H1 (cell line): ENCODE measurements around the gene CCDC197. TPM values are rescaled to one million over a fixed set of nuclear protein-coding genes. Genes with fewer than 3 reads are reported as not detected.

Experiments
- CTCF ChIA-PET: fragments of 300-600 bp; sonication (Branson Sonifier 250); formaldehyde crosslinking; loops from one replicate; lab custom pipeline; 2021; ENCODE audit not compliant: partially characterized antibody; lab: Charles Lee
- POLR2A ChIA-PET: fragments of 300-600 bp; sonication (Branson Sonifier 250); formaldehyde crosslinking; loops from one replicate; lab custom pipeline; 2021; ENCODE audit warnings: inconsistent platforms; ENCODE audit not compliant: partially characterized antibody; lab: Charles Lee
- DNase-seq, 2 experiments: peaks; one replicate each; pipeline versions ENCODE4 v3.0.0 to v3.0.0-alpha.2; 2010 to 2022; ENCODE audit warnings: low spot score in 2 of 2, low read depth in 1 of 2, mixed read lengths in 1 of 2
- FAIRE-seq: peaks from 2 replicates; lab custom pipeline; 2011; peaks lifted over from hg19 to GRCh38; lab: Jason Lieb, UNC
- H2AFZ ChIP-seq: 2 replicates; pipeline ENCODE4 v1.8.1; 2012; ENCODE audit warnings: low read length, inconsistent platforms
- H2AK5ac ChIP-seq: 2 replicates; pipeline ENCODE4 v1.6.1; 2013; ENCODE audit warnings: low read depth, low read length
- H2BK120ac ChIP-seq: replicated peaks from 2 replicates; pipeline ENCODE3; 2013; ENCODE audit warnings: low read depth, low read length, inconsistent platforms
- H2BK12ac ChIP-seq: 2 replicates; pipeline ENCODE4 v1.6.1; 2013; ENCODE audit warnings: low read depth, low read length
- H2BK15ac ChIP-seq: 2 replicates; pipeline ENCODE4 v1.6.1; 2013; ENCODE audit warnings: low read length
- H2BK20ac ChIP-seq: 2 replicates; pipeline ENCODE4 v1.6.1; 2013; ENCODE audit warnings: low read length
- H2BK5ac ChIP-seq: 2 replicates; pipeline ENCODE4 v1.6.1; 2013; ENCODE audit warnings: low read depth, low read length
- H3K14ac ChIP-seq: 2 replicates; pipeline ENCODE4 v1.6.1; 2013; ENCODE audit warnings: inconsistent platforms; ENCODE audit not compliant: insufficient read length
- H3K18ac ChIP-seq: 2 replicates; pipeline ENCODE4 v1.6.1; 2013; ENCODE audit warnings: low read length; ENCODE audit errors: extremely low read depth
- H3K23ac ChIP-seq: 2 replicates; pipeline ENCODE4 v1.6.1; 2013; ENCODE audit warnings: inconsistent platforms; ENCODE audit not compliant: insufficient read length
- H3K23me2 ChIP-seq: 2 replicates; pipeline ENCODE4 v1.6.1; 2013; ENCODE audit warnings: low read depth, low read length
- H3K27ac ChIP-seq: 2 replicates; pipeline ENCODE4 v1.6.1; 2011; ENCODE audit warnings: low read depth, low read length, inconsistent platforms
- H3K27me3 ChIP-seq, 4 experiments: replicated peaks in 1 of 4; 1 replicate in 1 of 4; 2 replicates in 3 of 4; pipeline versions ENCODE4 v1.6.1 to v1.8.1; 2011 to 2013; ENCODE audit warnings: low read length in 3 of 4, mild to moderate bottlenecking in 3 of 4, inconsistent platforms in 2 of 4, mixed read lengths in 2 of 4, moderate library complexity in 1 of 4; ENCODE audit not compliant: control insufficient read depth in 3 of 4, insufficient read depth in 3 of 4; ENCODE audit errors: extremely low read depth in 1 of 4
- H3K36me3 ChIP-seq, 4 experiments: 2 replicates each; pipeline versions ENCODE4 v1.6.1 to v1.8.1; 2011 to 2013; ENCODE audit warnings: mild to moderate bottlenecking in 4 of 4, low read length in 3 of 4, moderate library complexity in 2 of 4, control low read depth in 1 of 4, inconsistent platforms in 1 of 4; ENCODE audit not compliant: insufficient read depth in 4 of 4, control insufficient read depth in 2 of 4
- H3K4ac ChIP-seq: replicated peaks from 2 replicates; pipeline ENCODE3; 2013; ENCODE audit warnings: low read length, low read depth, mixed read lengths, inconsistent platforms; ENCODE audit not compliant: insufficient read length
- H3K4me1 ChIP-seq, 4 experiments: replicated peaks in 1 of 4; 1 replicate in 1 of 4; 2 replicates in 3 of 4; pipeline versions ENCODE4 v1.6.1 to v1.8.1; 2011 to 2013; ENCODE audit warnings: low read length in 3 of 4, inconsistent platforms in 2 of 4, mixed read lengths in 1 of 4; ENCODE audit not compliant: insufficient read depth in 4 of 4, control insufficient read depth in 3 of 4
- H3K4me2 ChIP-seq, 2 experiments: 2 replicates each; pipeline versions ENCODE4 v1.6.1 to v1.8.1; 2011 to 2013; ENCODE audit warnings: low read depth in 2 of 2, low read length in 2 of 2, control low read depth in 1 of 2, inconsistent platforms in 1 of 2, mild to moderate bottlenecking in 1 of 2; ENCODE audit not compliant: insufficient read depth in 1 of 2
- H3K4me3 ChIP-seq, 4 experiments: fragments of 200-600, 300-600 bp in 1 of 4; sonication (generic), shearing (Covaris generic), sonication (Bioruptor Twin) in 1 of 4; 2 replicates each; pipeline versions ENCODE4 v1.5.1 to v1.8.1; 2011 to 2016; ENCODE audit warnings: low read length in 4 of 4, low read depth in 3 of 4, control low read depth in 2 of 4, inconsistent platforms in 2 of 4, mild to moderate bottlenecking in 2 of 4, mixed read lengths in 1 of 4, moderate library complexity in 1 of 4; ENCODE audit not compliant: insufficient read depth in 2 of 4; ENCODE audit errors: extremely low read depth in 1 of 4
- H3K56ac ChIP-seq: replicated peaks from 2 replicates; pipeline ENCODE3; 2013; ENCODE audit warnings: low read depth, mild to moderate bottlenecking, mixed read lengths, low read length, inconsistent platforms; ENCODE audit not compliant: insufficient read length
- H3K79me1 ChIP-seq: 2 replicates; pipeline ENCODE4 v1.6.1; 2013; ENCODE audit warnings: low read depth, low read length, control low read depth
- H3K79me2 ChIP-seq, 2 experiments: 2 replicates each; pipeline versions ENCODE4 v1.6.1 to v1.8.1; 2012 to 2013; ENCODE audit warnings: low read length in 2 of 2, mild to moderate bottlenecking in 2 of 2, inconsistent platforms in 1 of 2; ENCODE audit not compliant: insufficient read depth in 2 of 2, control insufficient read depth in 1 of 2
- H3K9ac ChIP-seq, 4 experiments: replicated peaks in 1 of 4; 1 replicate in 1 of 4; 2 replicates in 3 of 4; pipeline versions ENCODE4 v1.6.1 to v1.8.1; 2011 to 2013; ENCODE audit warnings: low read depth in 3 of 4, low read length in 3 of 4, control low read depth in 2 of 4, mild to moderate bottlenecking in 2 of 4, moderate library complexity in 2 of 4, inconsistent platforms in 1 of 4; ENCODE audit errors: extremely low read depth in 1 of 4
- H3K9me3 ChIP-seq, 2 experiments: 2 replicates each; pipeline versions ENCODE4 v1.6.1 to v1.8.1; 2012 to 2013; ENCODE audit warnings: mild to moderate bottlenecking in 2 of 2, moderate library complexity in 2 of 2, control low read depth in 1 of 2, inconsistent platforms in 1 of 2, low read depth in 1 of 2, low read length in 1 of 2, mixed read lengths in 1 of 2; ENCODE audit not compliant: insufficient read depth in 2 of 2
- H4K20me1 ChIP-seq, 2 experiments: replicated peaks in 1 of 2; 2 replicates each; pipeline versions ENCODE3 to v1.8.1; 2011 to 2013; ENCODE audit warnings: inconsistent platforms in 2 of 2, low read length in 2 of 2, mild to moderate bottlenecking in 1 of 2; ENCODE audit not compliant: insufficient read depth in 2 of 2, control insufficient read depth in 1 of 2
- H4K5ac ChIP-seq: 2 replicates; pipeline ENCODE4 v1.6.1; 2013; ENCODE audit warnings: low read length, low read depth, mixed read lengths, inconsistent platforms; ENCODE audit not compliant: insufficient read length
- H4K8ac ChIP-seq: 2 replicates; pipeline ENCODE4 v1.8.0; 2013; ENCODE audit warnings: mild to moderate bottlenecking, moderate library complexity, low read length, inconsistent platforms; ENCODE audit not compliant: insufficient read depth; ENCODE audit errors: extremely low read depth
- H4K91ac ChIP-seq: replicated peaks from 2 replicates; pipeline ENCODE3; 2013; ENCODE audit warnings: low read length, mixed read lengths, inconsistent platforms; ENCODE audit not compliant: insufficient read length
- ASH2L ChIP-seq: fragments of 200-600, 300-600 bp; sonication (generic); IDR thresholded peaks from one replicate; pipeline ENCODE4 v1.7.1; 2017; ENCODE audit warnings: low read length
- CHD1 ChIP-seq: IDR thresholded peaks from 2 replicates; pipeline ENCODE4 v1.6.1; 2012; ENCODE audit warnings: low read depth, low read length, improper control_type of control experiment
- EP300 ChIP-seq, 2 experiments: IDR thresholded peaks; 1 replicate in 1 of 2; 2 replicates in 1 of 2; pipeline ENCODE4 v1.6.1; 2011 to 2012; ENCODE audit warnings: low read depth in 2 of 2, low read length in 2 of 2, mild to moderate bottlenecking in 2 of 2, borderline replicate concordance in 1 of 2, inconsistent platforms in 1 of 2, moderate library complexity in 1 of 2
- EZH2 ChIP-seq: fragments of 200-600 bp; sonication (generic); IDR thresholded peaks from 2 replicates; pipeline ENCODE4 v1.7.1; 2012; ENCODE audit warnings: low read depth, mild to moderate bottlenecking, moderate library complexity, low read length, inconsistent platforms; ENCODE audit not compliant: severe bottlenecking
- MAFK ChIP-seq: IDR thresholded peaks from 2 replicates; pipeline ENCODE4 v1.6.1; 2012; ENCODE audit warnings: low read depth, mild to moderate bottlenecking, improper control_type of control experiment, low read length
- NRF1 ChIP-seq: IDR thresholded peaks from 2 replicates; pipeline ENCODE4 v1.6.1; 2011; ENCODE audit warnings: mild to moderate bottlenecking, low read depth, low read length, improper control_type of control experiment
- RFX5 ChIP-seq: IDR thresholded peaks from 2 replicates; pipeline ENCODE4 v1.6.1; 2011; ENCODE audit warnings: low read depth, low read length, improper control_type of control experiment, borderline replicate concordance
- RXRA ChIP-seq: IDR thresholded peaks from 2 replicates; pipeline ENCODE4 v1.6.1; 2011; ENCODE audit warnings: low read depth, mild to moderate bottlenecking, low read length, moderate library complexity; ENCODE audit not compliant: insufficient read depth
- TAF7 ChIP-seq: optimal IDR thresholded peaks from 2 replicates; pipeline ENCODE3; 2011; ENCODE audit warnings: low read depth, mild to moderate bottlenecking, inconsistent platforms, low read length, moderate library complexity, borderline replicate concordance
- WGBS, 2 experiments: shearing (Covaris generic) in 1 of 2; methylation state at CpG; one replicate each; pipeline versions ENCODE4 v1.1.6 to v1.1.7; 2013 to 2015; ENCODE audit warnings: low lambda C conversion rate in 2 of 2, mixed read lengths in 2 of 2, inconsistent platforms in 1 of 2, low coverage in 1 of 2, missing lambda C conversion rate in 1 of 2; ENCODE audit not compliant: insufficient replicate concordance in 2 of 2, insufficient coverage in 1 of 2, insufficient read length in 1 of 2; ENCODE audit errors: extremely low coverage in 1 of 2, missing lambda C conversion rate in 1 of 2; 5-methylcytosine and 5-hydroxymethylcytosine counted together
- polyA plus RNA-seq, 7 experiments: library from polyadenylated mRNA; depleted of rRNA in 3 of 7; stranded (reverse) in 5 of 7; unstranded in 2 of 7; fragments of >200 nt in 5 of 7; fragments of 200-250 nt in 2 of 7; gene quantifications; 1 replicate in 5 of 7; 2 replicates in 1 of 7; 4 replicates in 1 of 7; pipeline versions ENCODE4 v1.2.1 to v1.2.3, GENCODE V29; 2011 to 2013; ENCODE audit warnings: missing spikeins in 2 of 7, mixed read lengths in 2 of 7
- total RNA-seq: library from RNA; stranded (reverse); fragmentation: NEBNext Ultra II Directional; extraction: Animal tissue kit (Norgen Biotek cat#: 25700); gene quantifications from 2 replicates; pipeline ENCODE4 v1.2.1, GENCODE V29; 2021
- TF ChIP-seq, protein P1 (sequence below): IDR thresholded peaks from 2 replicates; pipeline ENCODE4 v1.6.1; 2011; ENCODE audit warnings: low read depth, mild to moderate bottlenecking, low read length; ENCODE audit not compliant: insufficient read depth

CCDC197 gene
- total and polyA plus RNA-seq, 2 of the 8 experiments (the other 6 are each of a cell fraction or from before 2014, with no cell fraction given): not detected

- Histone ChIP-seq H2BK120ac (no peak overlapping the region), H3K14ac (no peak overlapping the region), H4K91ac (no peak overlapping the region), H3K27me3 (no peaks in the 10 kb centered on the region), H3K4me3 (no peak overlapping the region), H3K79me2 (no peaks in the 10 kb centered on the region), H2BK5ac (no peak overlapping the region), H3K9me3 (no peaks in the 10 kb centered on the region), H2BK20ac (no peak overlapping the region), H4K5ac (no peak overlapping the region), H2BK12ac (no peak overlapping the region), H3K4me1 (no peaks in the 10 kb centered on the region; a peak in 1 of 7 replicates), H3K23me2 (no peaks in the 10 kb centered on the region), H3K27ac (no peak overlapping the region), H3K23ac (no peak overlapping the region), H2AK5ac (no peak overlapping the region), H3K79me1 (no peaks in the 10 kb centered on the region; the same call in 1 of the 2 replicates), H2AFZ (no peak overlapping the region), H3K18ac (no peak overlapping the region), H4K20me1 (peaks cover 0 to 7% of the 10 kb centered on the region in 2 experiments), H3K4me2 (no peak overlapping the region), H3K56ac (no peak overlapping the region), H4K8ac (no peak overlapping the region), H2BK15ac (no peak overlapping the region), H3K36me3 (peaks cover 24 to 76% (median 41%) of the 10 kb centered on the region in 4 experiments), H3K9ac (no peak overlapping the region), H3K4ac (no peak overlapping the region)
- ChIA-PET CTCF (interaction anchor here (0.6 to 17.4 kb wide), 13 partner anchors 8 to 375 kb away, joined by 3 to 148 read pairs (median 5); partner anchors contain the start of gene IFI27L2), POLR2A (interaction anchor here (0.9 to 1.4 kb wide), 3 partner anchors 11 to 24 kb away, joined by 3 read pairs; no protein-coding TSS in a partner anchor)
- DNase-seq (no peak), FAIRE-seq (no peak)
- WGBS, 2 experiments: 92% methylated on average over 10 of the region's 10 CpGs; no CpG with 5 or more reads in 1 of the 2 experiments
- no peak for TF ChIP-seq EZH2
- no peak for TF ChIP-seq CHD1
- no peak for TF ChIP-seq TAF7
- no peak for TF ChIP-seq MAFK
- TF ChIP-seq RXRA: no peak
- no peak for TF ChIP-seq NRF1
- TF ChIP-seq, protein P1, sequence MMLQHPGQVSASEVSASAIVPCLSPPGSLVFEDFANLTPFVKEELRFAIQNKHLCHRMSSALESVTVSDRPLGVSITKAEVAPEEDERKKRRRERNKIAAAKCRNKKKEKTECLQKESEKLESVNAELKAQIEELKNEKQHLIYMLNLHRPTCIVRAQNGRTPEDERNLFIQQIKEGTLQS: no peak
- no peak for TF ChIP-seq RFX5
- TF ChIP-seq EP300 (IDR thresholded peaks at IDR 0.05; ENCODE audit: borderline replicate concordance in 1 of 2, low read depth in 2 of 2, low read length in 2 of 2): no peak
- TF ChIP-seq ASH2L: no peak
Measured at GRCh38 chr14:94048691-94049624, 51.9 kb downstream of the CCDC197 start.
